ENCODE data around the gene DSTYK. TPM values are rescaled to one million over a fixed set of nuclear protein-coding genes. Genes with fewer than 3 reads are reported as not detected.

The DSTYK gene
- total RNA-seq, 4 donors from 2014 or later = 7.9 to 26.9 (median 14.4) TPM

DNA sequence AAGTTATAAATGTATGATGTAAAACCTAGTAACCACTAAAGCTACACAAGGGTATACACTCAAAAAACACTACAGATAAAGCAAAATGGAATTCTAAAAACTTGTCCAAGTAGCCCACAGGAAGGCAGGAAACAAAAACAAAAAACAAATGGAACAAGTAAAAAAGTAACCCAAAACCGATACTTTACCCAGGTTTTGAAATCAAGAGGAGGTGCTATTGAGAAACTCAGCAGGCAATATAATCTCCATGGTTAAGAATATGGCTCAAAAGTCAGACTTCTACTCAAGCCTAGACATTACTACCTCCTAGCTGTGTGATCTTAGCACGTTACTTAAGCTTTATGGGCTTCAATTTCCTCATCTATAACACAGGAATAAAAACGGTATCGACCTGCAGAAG is 103.0 kb downstream of the DSTYK start:
- H3K4me3 ChIP-seq = no peak overlapping the region
- H3K9me3 ChIP-seq = no peaks in the 10 kb centered on the region
- no peaks in the 10 kb centered on the region for H3K36me3 ChIP-seq
- H3K4me1 ChIP-seq = no peaks in the 10 kb centered on the region
- H3K27me3 ChIP-seq = no peaks in the 10 kb centered on the region
- intact Hi-C loops (cut with DNase I; ENCODE audit: low total_unique reads) = no loop called here
- DNase-seq = no peak
- H3K27ac ChIP-seq = no peak overlapping the region
- no peak for TF ChIP-seq POLR2A (IDR thresholded peaks at IDR 0.05)
- TF ChIP-seq, protein P1, sequence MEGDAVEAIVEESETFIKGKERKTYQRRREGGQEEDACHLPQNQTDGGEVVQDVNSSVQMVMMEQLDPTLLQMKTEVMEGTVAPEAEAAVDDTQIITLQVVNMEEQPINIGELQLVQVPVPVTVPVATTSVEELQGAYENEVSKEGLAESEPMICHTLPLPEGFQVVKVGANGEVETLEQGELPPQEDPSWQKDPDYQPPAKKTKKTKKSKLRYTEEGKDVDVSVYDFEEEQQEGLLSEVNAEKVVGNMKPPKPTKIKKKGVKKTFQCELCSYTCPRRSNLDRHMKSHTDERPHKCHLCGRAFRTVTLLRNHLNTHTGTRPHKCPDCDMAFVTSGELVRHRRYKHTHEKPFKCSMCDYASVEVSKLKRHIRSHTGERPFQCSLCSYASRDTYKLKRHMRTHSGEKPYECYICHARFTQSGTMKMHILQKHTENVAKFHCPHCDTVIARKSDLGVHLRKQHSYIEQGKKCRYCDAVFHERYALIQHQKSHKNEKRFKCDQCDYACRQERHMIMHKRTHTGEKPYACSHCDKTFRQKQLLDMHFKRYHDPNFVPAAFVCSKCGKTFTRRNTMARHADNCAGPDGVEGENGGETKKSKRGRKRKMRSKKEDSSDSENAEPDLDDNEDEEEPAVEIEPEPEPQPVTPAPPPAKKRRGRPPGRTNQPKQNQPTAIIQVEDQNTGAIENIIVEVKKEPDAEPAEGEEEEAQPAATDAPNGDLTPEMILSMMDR (IDR thresholded peaks at IDR 0.05) = no peak

GRCh38 chr1:205107327-205107726 is 104.2 kb downstream of the DSTYK start:
- Histone ChIP-seq H3K36me3 (no peaks in the 10 kb centered on the region), H3K9me3 (no peaks in the 10 kb centered on the region), H3K27me3 (no peaks in the 10 kb centered on the region), H3K4me3 (no peak overlapping the region), H3K4me1 (no peaks in the 10 kb centered on the region), H3K27ac (no peak overlapping the region)
- intact Hi-C loops (cut with DNase I; ENCODE audit: low total_unique reads) = no loop called here
- DNase-seq = no peak
- TF ChIP-seq, protein P1 (IDR thresholded peaks at IDR 0.05) = no peak
- no peak for TF ChIP-seq POLR2A (IDR thresholded peaks at IDR 0.05)

- H3K36me3 ChIP-seq = peaks cover 0 to 6% of the 10 kb centered on the region in 2 donors
- no peaks in the 10 kb centered on the region for H3K27me3 ChIP-seq
- no peak overlapping the region for H3K4me3 ChIP-seq
- no peak for DNase-seq
- H3K4me1 ChIP-seq = no peaks in the 10 kb centered on the region
- intact Hi-C loops (cut with DNase I; ENCODE audit: low total_unique reads) = no loop called here
- H3K27ac ChIP-seq = no peak overlapping the region
- TF ChIP-seq, protein P1 (IDR thresholded peaks at IDR 0.05) = no peak
- TF ChIP-seq POLR2A (IDR thresholded peaks at IDR 0.05) = no peak
- H3K9me3 ChIP-seq = no peaks in the 10 kb centered on the region
These were observed 109.1 kb downstream of the DSTYK start for GRCh38 chr1:205102404-205102803.

DNA sequence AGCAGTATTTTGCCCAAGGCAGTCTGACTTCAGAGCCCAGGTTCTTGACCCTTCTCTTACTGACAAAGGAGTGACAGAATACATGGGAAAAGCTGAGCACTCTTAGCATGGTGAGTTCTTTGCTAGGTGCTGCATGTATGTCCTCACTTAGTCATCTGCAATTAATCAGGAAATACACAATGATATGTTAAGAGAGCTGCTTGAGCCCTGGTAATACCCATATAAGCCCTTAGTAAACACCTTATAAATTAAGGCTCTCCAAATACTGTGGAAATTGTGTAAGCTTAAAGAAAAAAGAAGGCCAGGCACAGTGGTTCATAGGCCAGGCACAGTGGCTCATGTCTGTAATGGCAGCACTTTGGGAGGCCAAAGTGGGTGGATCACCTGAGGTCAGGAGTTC is 113.3 kb downstream of the DSTYK start:
- TF ChIP-seq, protein P1 (IDR thresholded peaks at IDR 0.05) = no peak
- no peak for TF ChIP-seq POLR2A (IDR thresholded peaks at IDR 0.05)
- H3K27me3 ChIP-seq = no peaks in the 10 kb centered on the region
- no peak overlapping the region for H3K4me3 ChIP-seq
- H3K36me3 ChIP-seq = peaks cover 0 to 6% of the 10 kb centered on the region in 2 donors
- intact Hi-C loops (cut with DNase I; ENCODE audit: low total_unique reads) = no loop called here
- no peaks in the 10 kb centered on the region for H3K4me1 ChIP-seq
- DNase-seq = no peak
- no peaks in the 10 kb centered on the region for H3K9me3 ChIP-seq
- H3K27ac ChIP-seq = no peak overlapping the region

GRCh38 chr1:205095422-205095821 is 116.1 kb downstream of the DSTYK start:
- H3K36me3 ChIP-seq = peaks cover 0 to 6% of the 10 kb centered on the region in 2 donors

More at GRCh38 chr1:205095422-205095821, 116.1 kb downstream of the DSTYK start:
- no peak for TF ChIP-seq POLR2A (IDR thresholded peaks at IDR 0.05)
- TF ChIP-seq, protein P1 (IDR thresholded peaks at IDR 0.05) = no peak
- Histone ChIP-seq H3K4me3 (no peak overlapping the region), H3K27ac (no peak overlapping the region), H3K9me3 (no peaks in the 10 kb centered on the region), H3K27me3 (no peaks in the 10 kb centered on the region), H3K4me1 (no peaks in the 10 kb centered on the region)
- no peak for DNase-seq
- intact Hi-C loops (cut with DNase I; ENCODE audit: low total_unique reads) = no loop called here

Other genes starting within 250 kb of the DSTYK start
- gene CNTN2, start 168.5 kb downstream of the DSTYK start, total RNA-seq = 1 to 10 TPM in 1 of 4 donors, not detected in 3; 3.0 TPM
- gene TMEM81, start 127.2 kb downstream of the DSTYK start, total RNA-seq = 1 to 10 TPM in 2 of 4 donors, under 1 TPM in 1, not detected in 1; 0.26 to 3.3 (median 1.7) TPM
- 10 to 100 TPM in 3 of 4 donors, 1 to 10 TPM in 1; 4.9 to 33.7 (median 24.7) TPM for gene RBBP5, start 89.7 kb downstream of the DSTYK start, total RNA-seq
- 1 to 10 TPM; 2.4 to 6.1 (median 5.3) TPM for gene TMCC2, start 16.2 kb upstream of the DSTYK start, total RNA-seq
- 1 to 10 TPM in 2 of 4 donors, under 1 TPM in 1, not detected in 1; 0.73 to 2.0 (median 1.5) TPM for gene NUAK2, start 110.0 kb upstream of the DSTYK start, total RNA-seq
- gene KLHDC8A, start 145.2 kb upstream of the DSTYK start, total RNA-seq = 10 to 100 TPM in 1 of 4 donors, 1 to 10 TPM in 1, under 1 TPM in 1, not detected in 1; 0.88 to 14.1 (median 7.5) TPM
- gene LEMD1, start 210.4 kb upstream of the DSTYK start, total RNA-seq = 1 to 10 TPM in 2 of 4 donors, not detected in 2; 1.6 to 1.8 TPM
- 1 to 10 TPM in 1 of 4 donors, under 1 TPM in 1, not detected in 2; 0.52 to 1.0 TPM for gene BLACAT1, start 244.3 kb upstream of the DSTYK start, total RNA-seq

All from uterus (tissue), 4 donors.